HG02623 (cell line): ENCODE data around the gene LRRC46.

ENCODE experiments used
- ATAC-seq: cut with Tn5 transposase; IDR thresholded peaks from one replicate; pipeline ENCODE4 v1.9.1; 2021; ENCODE audit warnings: moderate library complexity; ENCODE audit not compliant: unreplicated experiment

Gene LRRC46

GRCh38 chr17:47829870-47830269 lies 1.6 kb upstream of the LRRC46 start:
- no peak for ATAC-seq

- ATAC-seq, result no peak
Measured at GRCh38 chr17:47830396-47831002, 971 bp upstream of the LRRC46 start.

GRCh38 chr17:47831934-47832327 lies 461 bp downstream of the LRRC46 start:
- no peak for ATAC-seq

- no peak for ATAC-seq
Measured at GRCh38 chr17:47834756-47835155, 3.3 kb downstream of the LRRC46 start.

GRCh38 chr17:47836601-47837000 lies 5.1 kb downstream of the LRRC46 start:
- no peak for ATAC-seq

GRCh38 chr17:47837401-47838039 lies 6.0 kb downstream of the LRRC46 start:
- ATAC-seq, result no peak

GRCh38 chr17:47838636-47839035 lies 7.2 kb downstream of the LRRC46 start:
- no peak for ATAC-seq

- ATAC-seq, result no peak
Measured at GRCh38 chr17:47839071-47839470, 7.6 kb downstream of the LRRC46 start.

- no peak for ATAC-seq
Measured at GRCh38 chr17:47840001-47840741, 8.7 kb downstream of the LRRC46 start.

- ATAC-seq, result peak; percentile 76
Measured at GRCh38 chr17:47840742-47841487, 9.4 kb downstream of the LRRC46 start, which contains the start of gene SCRN2. SCRN2 (minus strand) TSS chr17:47841273; CDS start chr17:47840843, 430 bp downstream.

- ATAC-seq, result no peak
Measured at GRCh38 chr17:47841488-47842291, 10.2 kb downstream of the LRRC46 start.

- no peak for ATAC-seq
Measured at GRCh38 chr17:47843391-47843730, 11.9 kb downstream of the LRRC46 start.

- ATAC-seq, result no peak
Measured at GRCh38 chr17:47844227-47844626, 12.8 kb downstream of the LRRC46 start.

- ATAC-seq, result no peak
Measured at GRCh38 chr17:47844814-47845715, 13.6 kb downstream of the LRRC46 start.

- no peak for ATAC-seq
Measured at GRCh38 chr17:47845716-47846075, 14.2 kb downstream of the LRRC46 start.

- ATAC-seq, result no peak
Measured at GRCh38 chr17:47846716-47847340, 15.4 kb downstream of the LRRC46 start.

- ATAC-seq, result no peak
Measured at GRCh38 chr17:47847341-47848197, 16.1 kb downstream of the LRRC46 start.

- ATAC-seq, result no peak
Measured at GRCh38 chr17:47848198-47848513, 16.7 kb downstream of the LRRC46 start.

GRCh38 chr17:47850373-47850691 lies 18.9 kb downstream of the LRRC46 start:
- no peak for ATAC-seq
